GM18505 (cell line): ENCODE data around the gene DGKQ.

Source experiments
- ATAC-seq: cut with Tn5 transposase; IDR thresholded peaks from one replicate; pipeline ENCODE4 v1.9.1; 2021; ENCODE audit not compliant: unreplicated experiment
- POLR2A ChIP-seq: IDR thresholded peaks from 4 replicates; pipeline ENCODE4 v1.6.1; 2011; ENCODE audit warnings: borderline replicate concordance; ENCODE audit not compliant: insufficient read depth, insufficient read length; ENCODE audit errors: extremely low read depth

DGKQ gene

DNA sequence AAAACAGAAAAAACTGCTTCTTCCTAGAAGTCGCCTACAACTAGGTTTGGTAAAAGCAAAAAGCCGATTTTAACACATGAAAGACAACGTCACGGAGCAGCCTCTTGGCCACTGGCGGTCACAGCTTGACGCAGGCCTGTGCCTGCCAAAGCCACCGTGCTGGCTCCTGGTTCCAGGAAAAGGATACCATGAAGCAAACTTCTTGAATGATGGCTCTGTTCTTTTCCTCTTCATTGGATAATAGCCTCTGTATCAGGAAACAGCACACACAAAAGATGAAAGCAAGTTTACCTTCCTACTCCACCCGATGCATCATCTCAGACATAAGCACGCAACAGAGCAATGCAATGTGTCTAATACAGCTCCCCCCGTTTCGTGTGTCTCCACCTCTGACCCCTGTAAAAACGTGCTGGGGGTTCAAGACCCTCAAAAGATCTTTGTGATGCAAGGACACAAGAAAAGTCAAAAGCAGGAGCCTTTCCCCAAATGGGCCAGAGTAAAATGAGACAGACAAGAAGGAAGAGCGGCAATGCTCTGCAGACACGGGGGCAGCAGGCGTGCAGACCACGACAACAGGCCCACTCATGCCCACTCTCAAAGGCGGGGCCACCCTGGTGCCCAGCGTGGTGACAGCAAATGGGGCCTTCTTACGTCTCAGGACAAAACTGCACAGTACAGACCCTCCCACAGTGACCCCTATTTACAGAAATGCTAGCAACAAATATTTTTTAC is 60.7 kb downstream of the DGKQ start:
- ATAC-seq = no peak
- no peak for TF ChIP-seq POLR2A

DNA sequence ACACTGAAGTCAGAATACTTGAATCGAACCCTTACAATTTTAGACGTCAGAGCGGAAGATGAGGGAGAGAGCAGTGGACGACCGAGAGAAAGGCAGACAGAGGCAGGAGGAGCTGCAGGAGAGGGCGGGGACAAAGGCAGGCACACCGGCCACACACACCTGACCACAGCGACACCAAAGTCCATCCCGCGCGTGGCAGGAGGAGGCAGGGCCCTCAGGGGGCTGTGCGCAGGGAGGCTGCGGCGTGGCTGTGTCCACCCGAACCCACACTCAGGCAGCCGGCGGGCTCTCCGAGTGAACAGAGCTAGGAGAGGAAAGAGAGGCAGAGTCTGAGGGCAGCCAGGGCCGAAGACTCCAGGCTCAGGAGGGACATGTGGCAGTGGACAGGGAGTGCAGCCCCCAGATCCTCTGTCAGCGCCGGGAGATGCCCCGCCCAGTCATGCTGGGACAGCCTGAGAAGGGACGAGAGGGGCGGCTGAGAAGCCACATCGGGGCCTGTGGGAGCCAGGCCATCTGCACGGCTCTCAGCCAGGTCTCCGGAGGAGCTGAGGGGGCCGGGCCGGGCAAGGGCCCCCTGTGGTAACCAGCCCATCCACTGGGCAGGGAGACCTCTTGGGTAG is 61.4 kb downstream of the DGKQ start:
- no peak for ATAC-seq
- no peak for TF ChIP-seq POLR2A

GRCh38 chr4:911221-911751 is 62.1 kb downstream of the DGKQ start:
- TF ChIP-seq POLR2A = no peak
- no peak for ATAC-seq

GRCh38 chr4:910366-911091 is 62.8 kb downstream of the DGKQ start:
- ATAC-seq = no peak
- TF ChIP-seq POLR2A = no peak

- ATAC-seq = no peak
- no peak for TF ChIP-seq POLR2A
Observed at GRCh38 chr4:909821-910220, 63.5 kb downstream of the DGKQ start.

GRCh38 chr4:909131-909571 is 64.2 kb downstream of the DGKQ start:
- TF ChIP-seq POLR2A = no peak
- no peak for ATAC-seq
